Bronchial epithelial cell (primary cell): ENCODE data around the gene STAC3. TPM values are rescaled to one million over a fixed set of nuclear protein-coding genes. Genes with fewer than 3 reads are reported as not detected.
A peak's percentile ranks its signal among the peaks of the same experiment; 100 is the strongest.

Experiments used
- DNase-seq: peaks from one replicate; pipeline ENCODE4 v3.0.0-alpha.2; 2010; ENCODE audit warnings: low read depth
- FAIRE-seq: peaks from 2 replicates; lab custom pipeline; 2011; peaks lifted over from hg19 to GRCh38; lab: Jason Lieb, UNC
- H3K27me3 ChIP-seq: 2 replicates; pipeline ENCODE4 v1.5.1; 2011; ENCODE audit warnings: low read length; ENCODE audit not compliant: control insufficient read depth, insufficient read depth
- H3K36me3 ChIP-seq: 2 replicates; pipeline ENCODE4 v1.5.1; 2011; ENCODE audit warnings: low read length; ENCODE audit not compliant: control insufficient read depth, insufficient read depth
- H3K4me3 ChIP-seq: 2 replicates; pipeline ENCODE4 v1.5.1; 2011; ENCODE audit warnings: mild to moderate bottlenecking, low read depth, low read length, control low read depth
- CTCF ChIP-seq: IDR thresholded peaks from 2 replicates; pipeline ENCODE4 v1.5.1; 2011; ENCODE audit warnings: mild to moderate bottlenecking, moderate library complexity, low read length, control low read depth, inconsistent platforms; ENCODE audit not compliant: insufficient read depth, severe bottlenecking
- total RNA-seq: library from RNA; depleted of rRNA; stranded (reverse); fragments of >200 nt; gene quantifications from 2 replicates; pipeline ENCODE4 v1.2.1, GENCODE V29; 2014

Gene STAC3
- total RNA-seq, 1 donor from 2014 or later = 0.26 TPM

GRCh38 chr12:57215065-57215464 is 35.9 kb downstream of the STAC3 start:
- DNase-seq = no peak
- TF ChIP-seq CTCF = no peak
- H3K4me3 ChIP-seq = no peak overlapping the region
- peaks cover 9% of the 10 kb centered on the region for H3K36me3 ChIP-seq
- H3K27me3 ChIP-seq = peaks cover 25% of the 10 kb centered on the region
- no peak for FAIRE-seq

GRCh38 chr12:57214398-57214781 is 36.6 kb downstream of the STAC3 start:
- FAIRE-seq = no peak
- Histone ChIP-seq H3K36me3 (peaks cover 9% of the 10 kb centered on the region), H3K27me3 (peaks cover 19% of the 10 kb centered on the region), H3K4me3 (no peak overlapping the region)
- TF ChIP-seq CTCF = peak; percentile 87
- DNase-seq = peak; percentile 44

GRCh38 chr12:57213763-57214397 is 37.1 kb downstream of the STAC3 start:
- Histone ChIP-seq H3K36me3 (peaks cover 11% of the 10 kb centered on the region), H3K4me3 (no peak overlapping the region), H3K27me3 (peaks cover 14% of the 10 kb centered on the region)
- FAIRE-seq (no peak), DNase-seq (no peak)
- TF ChIP-seq CTCF = no peak

- Histone ChIP-seq H3K36me3 (peaks cover 14% of the 10 kb centered on the region), H3K27me3 (peaks cover 14% of the 10 kb centered on the region), H3K4me3 (no peak overlapping the region)
- no peak for FAIRE-seq
- peak; percentile 64 for DNase-seq
- peak; percentile 96 for TF ChIP-seq CTCF
Observed at GRCh38 chr12:57213058-57213715, 37.8 kb downstream of the STAC3 start.

- H3K36me3 ChIP-seq = peaks cover 14% of the 10 kb centered on the region
- H3K4me3 ChIP-seq = no peak overlapping the region
- DNase-seq (no peak), FAIRE-seq (no peak)
- H3K27me3 ChIP-seq = peaks cover 9% of the 10 kb centered on the region
- TF ChIP-seq CTCF = no peak
Observed at GRCh38 chr12:57212701-57213057, 38.3 kb downstream of the STAC3 start.
